ENCODE results near the gene AKR7A2. TPM values are rescaled to one million over a fixed set of nuclear protein-coding genes. Genes with fewer than 3 reads are reported as not detected.

The AKR7A2 gene
- total RNA-seq, 4 donors from 2014 or later, result 45.4 to 80.2 (median 60.2) TPM

DNA sequence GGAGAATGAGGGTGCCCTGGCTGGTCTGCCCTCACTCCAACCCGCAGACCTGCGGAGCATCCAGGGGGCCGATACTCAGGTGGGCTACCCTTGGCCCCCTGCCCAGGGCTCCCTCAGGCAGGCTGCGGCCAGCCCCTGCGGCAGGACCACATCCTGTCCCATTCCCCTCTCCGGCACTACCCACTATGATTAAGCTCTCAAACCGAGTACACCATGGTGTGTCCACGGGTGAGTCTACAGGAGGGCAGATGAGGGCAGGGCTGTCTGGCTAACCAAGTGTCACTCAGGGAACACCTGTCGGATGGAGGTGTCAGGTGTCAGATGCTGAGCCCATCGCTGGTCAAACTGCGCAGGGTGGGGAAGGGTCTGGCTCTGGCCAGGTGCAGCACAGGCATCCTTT is 47.4 kb upstream of the AKR7A2 start:
- ATAC-seq, result peak in 1 of 2 donors; percentile 26
- Histone ChIP-seq H3K36me3 (peaks cover 0 to 28% of the 10 kb centered on the region in 2 donors), H3K27ac (no peak overlapping the region), H3K9me3 (no peaks in the 10 kb centered on the region), H3K4me3 (no peak overlapping the region), H3K27me3 (no peaks in the 10 kb centered on the region), H3K4me1 (peaks cover 27 to 29% of the 10 kb centered on the region in 2 donors)
- TF ChIP-seq, protein P1, sequence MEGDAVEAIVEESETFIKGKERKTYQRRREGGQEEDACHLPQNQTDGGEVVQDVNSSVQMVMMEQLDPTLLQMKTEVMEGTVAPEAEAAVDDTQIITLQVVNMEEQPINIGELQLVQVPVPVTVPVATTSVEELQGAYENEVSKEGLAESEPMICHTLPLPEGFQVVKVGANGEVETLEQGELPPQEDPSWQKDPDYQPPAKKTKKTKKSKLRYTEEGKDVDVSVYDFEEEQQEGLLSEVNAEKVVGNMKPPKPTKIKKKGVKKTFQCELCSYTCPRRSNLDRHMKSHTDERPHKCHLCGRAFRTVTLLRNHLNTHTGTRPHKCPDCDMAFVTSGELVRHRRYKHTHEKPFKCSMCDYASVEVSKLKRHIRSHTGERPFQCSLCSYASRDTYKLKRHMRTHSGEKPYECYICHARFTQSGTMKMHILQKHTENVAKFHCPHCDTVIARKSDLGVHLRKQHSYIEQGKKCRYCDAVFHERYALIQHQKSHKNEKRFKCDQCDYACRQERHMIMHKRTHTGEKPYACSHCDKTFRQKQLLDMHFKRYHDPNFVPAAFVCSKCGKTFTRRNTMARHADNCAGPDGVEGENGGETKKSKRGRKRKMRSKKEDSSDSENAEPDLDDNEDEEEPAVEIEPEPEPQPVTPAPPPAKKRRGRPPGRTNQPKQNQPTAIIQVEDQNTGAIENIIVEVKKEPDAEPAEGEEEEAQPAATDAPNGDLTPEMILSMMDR (IDR thresholded peaks at IDR 0.05 in 4 of 5, conservative IDR thresholded peaks at IDR 0.05 in 1 of 5), result no peak
- no peak for TF ChIP-seq POLR2A (IDR thresholded peaks at IDR 0.05)
- intact Hi-C loops (cut with DNase I; ENCODE audit: low total_unique reads), result no loop called here
- in situ Hi-C loops (cut with MboI; ENCODE audit: low sequenced_read_pairs in 4 of 4), result no loop called here
- DNase-seq, result no peak

DNA sequence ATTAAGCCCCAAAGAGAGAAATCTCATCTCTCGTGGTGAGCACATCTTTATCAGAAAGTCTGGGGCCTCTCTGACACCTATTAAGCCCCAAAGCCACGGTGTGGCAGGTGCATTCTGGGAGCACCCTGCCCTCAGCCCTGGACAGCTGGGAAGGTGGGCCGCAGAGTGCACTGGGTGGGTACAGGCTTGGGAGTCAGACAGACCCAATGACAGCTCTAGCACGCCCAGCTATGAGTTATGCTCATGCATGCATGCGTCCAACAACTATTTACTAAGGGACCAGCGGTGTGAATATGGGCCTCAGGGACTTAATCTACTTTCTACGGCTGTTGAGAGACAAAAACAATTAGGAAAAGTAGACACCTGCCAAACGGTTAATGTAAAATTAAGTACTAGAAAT is 46.8 kb upstream of the AKR7A2 start:
- Histone ChIP-seq H3K4me1 (peaks cover 24% of the 10 kb centered on the region in 2 donors), H3K36me3 (peaks cover 0 to 34% of the 10 kb centered on the region in 2 donors)

DNA sequence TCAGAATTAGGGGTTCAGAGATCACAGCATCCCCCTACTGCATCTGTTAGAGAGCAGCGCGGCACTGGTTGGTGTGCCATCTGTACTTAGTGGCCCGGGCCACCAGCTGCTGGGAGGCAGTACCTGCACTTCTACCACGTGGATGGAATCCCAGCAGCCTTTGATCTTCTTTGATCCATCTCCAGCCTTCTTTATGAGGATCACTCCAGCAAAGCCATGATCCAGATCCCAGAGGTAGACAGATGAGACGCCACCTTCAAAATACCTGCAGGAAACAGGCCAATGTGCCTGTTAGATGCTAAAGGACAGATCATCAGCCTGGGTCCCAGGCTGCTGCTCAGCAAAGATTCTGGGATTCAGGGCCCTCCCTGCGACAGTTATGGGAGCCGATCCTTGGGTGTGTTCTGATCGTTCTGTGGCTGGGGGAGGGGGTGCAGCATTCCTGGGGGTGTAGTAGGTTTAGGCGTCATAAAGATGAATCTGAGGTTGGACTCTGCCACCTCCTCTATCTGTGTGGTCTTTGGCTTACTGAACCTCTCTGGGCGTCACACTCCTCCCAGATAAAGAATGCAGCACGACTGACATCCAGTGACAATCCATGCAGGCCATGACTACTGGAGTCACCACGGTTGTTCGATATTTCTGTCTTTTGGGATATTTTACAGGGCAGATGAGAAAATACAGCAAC is 45.5 kb upstream of the AKR7A2 start:
- Histone ChIP-seq H3K4me3 (no peak overlapping the region), H3K36me3 (peaks cover 0 to 47% of the 10 kb centered on the region in 2 donors), H3K9me3 (no peaks in the 10 kb centered on the region), H3K27ac (no peak overlapping the region), H3K4me1 (peaks cover 21% of the 10 kb centered on the region in 2 donors), H3K27me3 (no peaks in the 10 kb centered on the region)
- in situ Hi-C loops (cut with MboI; ENCODE audit: low sequenced_read_pairs in 4 of 4), result no loop called here
- DNase-seq (no peak), ATAC-seq (no peak)
- TF ChIP-seq POLR2A (IDR thresholded peaks at IDR 0.05), result no peak
- TF ChIP-seq, protein P1 (IDR thresholded peaks at IDR 0.05 in 4 of 5, conservative IDR thresholded peaks at IDR 0.05 in 1 of 5), result no peak
- intact Hi-C loops (cut with DNase I; ENCODE audit: low total_unique reads), result no loop called here

More for the DNA sequence above, 46.8 kb upstream of the AKR7A2 start:
- Histone ChIP-seq H3K9me3 (no peaks in the 10 kb centered on the region), H3K4me3 (no peak overlapping the region), H3K27me3 (no peaks in the 10 kb centered on the region), H3K27ac (no peak overlapping the region)
- ATAC-seq (no peak), DNase-seq (no peak)
- intact Hi-C loops (cut with DNase I; ENCODE audit: low total_unique reads), result no loop called here
- TF ChIP-seq, protein P1 (IDR thresholded peaks at IDR 0.05 in 4 of 5, conservative IDR thresholded peaks at IDR 0.05 in 1 of 5), result no peak
- no peak for TF ChIP-seq POLR2A (IDR thresholded peaks at IDR 0.05)
- in situ Hi-C loops (cut with MboI; ENCODE audit: low sequenced_read_pairs in 4 of 4), result no loop called here

DNA sequence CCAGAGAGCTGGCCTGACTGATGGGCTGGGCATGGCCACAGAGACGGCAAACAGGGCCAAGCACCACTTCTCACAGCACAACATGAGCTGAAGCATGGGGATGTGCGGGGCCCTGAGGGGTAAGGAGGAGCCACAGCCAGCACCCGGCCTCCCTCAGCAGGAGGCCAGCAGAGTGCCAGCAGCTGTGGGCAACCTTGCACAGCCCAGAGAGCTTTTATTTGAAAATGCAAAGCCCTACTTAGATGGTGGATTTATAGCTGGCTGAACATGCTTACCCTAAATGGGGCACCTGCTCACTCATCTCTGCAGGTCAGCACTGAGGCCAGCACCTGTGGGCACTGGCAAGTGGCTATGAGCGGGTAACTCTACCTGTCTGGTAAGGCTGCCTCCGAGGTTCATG is 44.3 kb upstream of the AKR7A2 start:
- ATAC-seq (no peak), DNase-seq (no peak)
- Histone ChIP-seq H3K9me3 (no peaks in the 10 kb centered on the region), H3K4me3 (no peak overlapping the region), H3K27me3 (no peaks in the 10 kb centered on the region), H3K36me3 (peaks cover 0 to 56% of the 10 kb centered on the region in 2 donors), H3K27ac (no peak overlapping the region), H3K4me1 (peaks cover 15 to 19% of the 10 kb centered on the region in 2 donors)
- in situ Hi-C loops (cut with MboI; ENCODE audit: low sequenced_read_pairs in 4 of 4) (no loop called here), intact Hi-C loops (cut with DNase I; ENCODE audit: low total_unique reads) (no loop called here)
- TF ChIP-seq, protein P1 (IDR thresholded peaks at IDR 0.05 in 4 of 5, conservative IDR thresholded peaks at IDR 0.05 in 1 of 5), result no peak
- no peak for TF ChIP-seq POLR2A (IDR thresholded peaks at IDR 0.05)

Measured in gastrocnemius medialis (tissue), 4 donors.